ENCODE measurements around the gene DHX9.
A peak's percentile ranks its signal among the peaks of the same experiment; 100 is the strongest.

Gene DHX9

DNA sequence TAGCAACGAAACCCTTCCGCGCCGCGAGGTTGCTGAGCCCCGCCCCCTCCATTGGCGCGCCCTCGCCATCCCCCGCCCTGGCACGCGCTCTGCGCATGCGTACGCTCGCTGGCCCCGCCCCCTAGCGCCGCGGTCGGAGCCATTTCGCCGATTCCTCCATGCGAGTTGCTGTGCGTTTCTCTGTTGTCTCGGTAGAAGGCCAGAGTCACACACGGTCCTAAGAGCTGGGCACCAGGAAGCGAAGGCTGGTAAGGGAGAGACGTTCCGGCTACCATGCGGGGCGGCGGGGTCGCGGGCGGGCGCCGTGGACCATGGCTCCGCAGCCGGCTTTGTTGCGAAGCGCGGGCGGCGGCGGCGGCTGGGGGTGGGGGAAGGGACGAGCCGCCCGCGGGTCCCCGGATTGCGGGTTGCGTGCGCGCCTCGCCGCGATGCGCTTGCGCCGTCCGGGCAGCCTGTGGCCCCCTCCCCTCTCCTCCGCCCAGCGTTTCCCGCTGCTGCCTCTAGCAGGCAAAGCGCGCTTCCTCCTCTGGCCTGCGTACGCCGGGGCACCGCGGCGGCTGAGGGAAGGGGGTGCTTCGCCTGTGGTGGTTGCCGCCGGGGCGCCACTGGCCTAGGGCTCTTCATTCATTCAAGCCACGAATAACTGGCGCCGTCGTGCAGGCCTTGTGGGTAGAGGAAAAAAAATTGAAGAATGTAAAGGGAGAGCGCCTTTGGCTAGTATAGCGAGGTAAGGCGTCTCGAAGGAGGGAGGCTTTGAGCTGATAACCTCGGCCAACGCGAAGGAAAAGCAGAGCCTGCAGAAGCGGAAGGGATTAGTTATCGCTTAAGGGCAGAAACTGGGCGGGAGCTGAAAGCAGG, at the start of gene DHX9:
Gene DHX9, plus strand, starts transcription at position 139 of the 858 bp plus-strand sequence. CDS start 3,220 bp downstream, outside the sequence.
- DNase-seq, result peak; percentile 88

DNA sequence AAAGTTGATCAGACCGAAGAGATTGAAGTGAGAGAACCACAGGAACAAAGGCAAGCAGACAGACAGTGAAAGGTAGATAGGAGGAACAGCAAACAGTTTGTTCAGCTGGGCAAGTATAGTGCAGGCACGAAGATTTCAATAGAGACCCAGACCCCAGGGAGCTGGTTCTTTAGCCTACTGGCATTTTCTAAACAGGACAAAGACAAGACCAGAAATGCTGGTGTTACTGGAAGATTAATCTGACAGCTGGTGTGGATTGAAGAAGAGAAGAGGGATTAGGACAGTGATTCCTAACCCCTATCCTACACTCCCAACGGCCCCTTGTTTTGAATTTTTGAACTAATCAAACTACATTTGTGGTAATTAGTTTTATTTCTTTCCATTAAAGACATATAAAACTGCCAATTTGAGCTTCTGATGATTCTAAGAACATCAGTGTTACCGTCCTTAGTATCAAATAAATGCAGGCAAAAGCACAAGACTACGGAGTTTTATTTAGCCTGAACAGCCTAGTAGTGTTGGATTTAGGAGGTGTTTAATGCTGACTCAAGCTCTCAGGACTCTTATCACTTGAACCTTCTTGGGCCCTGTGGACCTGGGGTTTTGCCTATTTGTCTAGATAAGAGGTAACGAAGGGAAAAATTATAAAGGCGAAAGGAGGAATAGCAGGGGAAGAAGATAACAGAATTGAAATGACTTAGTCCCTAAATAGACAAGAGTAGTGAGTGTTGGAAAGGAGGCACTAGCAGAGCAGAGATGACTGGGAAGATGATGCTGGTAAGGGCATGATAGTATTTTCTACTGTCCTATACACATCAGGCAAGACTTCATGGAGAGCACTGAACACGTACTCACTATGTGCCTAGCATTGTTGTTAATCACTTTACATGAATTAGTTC, 47.6 kb upstream of the DHX9 start:
- no peak for DNase-seq

- no peak for DNase-seq
These were observed 45.1 kb upstream of the DHX9 start for GRCh38 chr1:182794091-182794490.

DNA sequence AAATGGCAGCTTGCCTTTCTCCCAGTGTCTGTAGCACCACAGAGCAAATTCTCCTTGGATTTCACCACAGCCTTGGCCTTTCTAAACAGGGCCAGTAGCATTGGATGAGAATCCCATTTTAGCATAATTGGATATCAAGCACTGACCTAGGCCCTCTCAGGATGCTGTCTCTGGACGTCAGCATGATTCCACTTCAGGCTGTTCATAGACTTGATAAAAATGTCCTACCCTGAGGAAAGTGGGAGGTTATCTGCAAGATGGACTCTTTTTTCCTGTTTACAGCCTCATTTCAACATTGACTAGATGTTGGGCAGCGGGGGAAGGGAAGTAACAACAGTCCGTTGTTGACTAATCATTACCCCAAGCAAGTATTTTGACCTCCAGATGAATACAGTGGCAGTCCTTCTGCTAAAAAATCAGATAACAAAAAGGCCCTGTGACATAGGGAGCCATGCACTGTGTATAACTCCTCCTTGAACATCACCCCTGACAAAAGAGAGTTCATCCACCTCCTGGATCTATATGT, 44.4 kb upstream of the DHX9 start:
- DNase-seq, result no peak

DNA sequence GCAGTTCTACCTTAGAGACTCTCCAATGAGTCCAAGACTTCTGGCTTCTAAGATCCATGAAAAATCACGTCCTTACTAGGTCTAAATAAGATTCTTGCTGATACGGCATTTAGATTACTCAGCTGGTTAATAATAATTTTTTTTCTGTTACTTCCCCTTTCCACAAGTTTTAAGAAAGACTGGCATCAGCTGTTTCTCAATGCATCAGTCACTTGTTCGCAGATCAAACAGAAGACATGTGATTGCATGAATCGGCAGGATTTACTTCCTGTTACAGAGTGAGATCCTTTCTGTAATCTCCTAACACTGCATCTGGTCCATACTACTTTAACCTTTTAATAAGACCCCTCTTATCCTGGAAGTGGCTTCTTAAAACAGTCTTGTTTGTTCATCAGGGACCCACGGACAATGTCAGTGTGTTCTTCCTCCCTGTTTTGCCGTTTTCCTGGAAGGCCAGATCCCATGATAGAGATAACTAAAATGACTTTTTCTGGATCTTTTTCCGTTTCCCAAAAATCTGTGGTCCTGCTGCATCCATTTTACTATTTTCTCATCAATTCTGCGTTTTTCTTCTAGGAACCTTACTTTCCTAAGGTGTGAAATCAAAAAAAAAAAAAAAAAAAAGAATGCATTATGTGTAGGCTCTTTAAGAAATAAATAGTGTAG, 43.5 kb upstream of the DHX9 start:
- DNase-seq, result no peak

- DNase-seq, result no peak
These were observed 36.9 kb upstream of the DHX9 start for GRCh38 chr1:182802006-182802803.

- no peak for DNase-seq
These were observed 35.3 kb upstream of the DHX9 start for GRCh38 chr1:182803846-182804245.

GRCh38 chr1:182806015-182806678, 33.0 kb upstream of the DHX9 start:
- no peak for DNase-seq

DNA sequence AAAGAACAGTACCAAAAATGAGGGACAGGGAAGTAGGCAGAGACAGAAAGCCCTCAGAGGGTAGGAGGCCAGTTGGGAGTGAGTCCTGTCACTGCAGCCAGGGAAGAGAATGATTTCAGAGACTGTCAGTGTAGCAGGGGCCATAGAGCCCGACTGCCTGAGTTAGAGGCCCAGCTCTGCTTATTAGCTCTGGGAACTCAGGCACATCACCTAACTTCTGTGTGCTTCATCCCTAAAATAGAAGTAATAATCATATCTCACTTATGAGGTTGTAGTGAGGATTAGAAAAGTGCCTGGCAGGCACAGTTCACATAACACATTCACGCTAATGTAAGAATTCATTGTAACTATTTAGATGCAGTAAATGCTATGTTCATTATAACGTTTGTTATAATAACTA, 31.2 kb upstream of the DHX9 start:
- no peak for DNase-seq

GRCh38 chr1:182809414-182809957, 29.7 kb upstream of the DHX9 start:
- DNase-seq, result no peak

DNA sequence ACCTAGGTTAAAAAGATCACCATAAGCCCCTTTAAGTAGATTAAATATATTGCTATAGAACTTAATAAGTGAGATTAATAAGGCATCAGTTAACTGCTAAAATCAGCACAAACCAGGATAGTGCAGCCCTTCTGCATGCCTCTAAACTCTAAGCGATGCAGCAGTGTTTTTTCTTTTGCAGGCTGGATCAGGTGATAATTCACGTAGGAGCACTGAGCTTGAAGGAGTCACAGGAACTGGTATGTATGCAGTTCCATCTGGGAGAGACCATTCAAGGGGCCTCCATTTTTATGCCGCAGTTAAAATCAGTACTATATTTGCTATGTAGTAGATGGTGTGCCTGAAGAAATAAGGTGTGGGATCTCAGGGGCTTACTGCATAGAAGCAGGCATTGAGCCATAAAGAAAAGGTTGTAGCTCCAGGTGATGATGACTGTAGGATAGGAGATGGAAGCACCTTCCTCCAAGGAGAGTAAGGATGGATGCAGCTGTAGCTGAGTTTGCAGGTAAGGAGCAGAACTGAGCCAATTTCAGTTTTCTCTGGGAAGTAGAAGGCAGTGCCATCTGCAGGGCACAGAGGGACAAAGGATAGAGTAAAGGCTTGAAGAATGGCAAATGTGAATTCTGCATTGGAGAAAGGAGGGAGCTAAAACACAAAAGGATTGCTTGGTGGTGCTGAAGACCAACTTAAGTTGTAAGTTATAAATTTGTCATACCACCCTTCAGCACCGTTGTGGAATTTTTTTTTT, 27.0 kb upstream of the DHX9 start:
- no peak for DNase-seq

- no peak for DNase-seq
These were observed 22.3 kb upstream of the DHX9 start for GRCh38 chr1:182816863-182817262.

- no peak for DNase-seq
These were observed 21.3 kb upstream of the DHX9 start for GRCh38 chr1:182817802-182818201.

DNA sequence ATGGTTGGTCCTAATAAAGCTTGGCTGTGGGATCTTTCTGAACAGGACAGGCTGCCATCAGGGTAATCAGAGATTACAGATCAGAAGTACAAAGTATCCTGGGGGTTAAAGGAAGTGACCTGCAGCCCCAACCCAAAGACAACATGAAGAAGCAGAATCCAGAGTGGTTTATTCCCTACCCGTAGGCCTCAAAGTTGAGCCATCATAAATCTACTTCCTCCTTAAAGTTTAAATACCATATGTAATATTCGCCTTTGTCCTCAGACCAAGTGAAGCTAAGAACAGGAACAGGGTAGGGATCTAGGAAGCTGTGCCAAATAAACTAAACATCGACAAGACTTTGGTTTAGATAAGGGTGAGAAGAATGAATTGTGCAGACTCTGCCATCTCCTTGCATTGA, 15.9 kb upstream of the DHX9 start:
- no peak for DNase-seq

- no peak for DNase-seq
These were observed 12.3 kb upstream of the DHX9 start for GRCh38 chr1:182826892-182827291.

DNA sequence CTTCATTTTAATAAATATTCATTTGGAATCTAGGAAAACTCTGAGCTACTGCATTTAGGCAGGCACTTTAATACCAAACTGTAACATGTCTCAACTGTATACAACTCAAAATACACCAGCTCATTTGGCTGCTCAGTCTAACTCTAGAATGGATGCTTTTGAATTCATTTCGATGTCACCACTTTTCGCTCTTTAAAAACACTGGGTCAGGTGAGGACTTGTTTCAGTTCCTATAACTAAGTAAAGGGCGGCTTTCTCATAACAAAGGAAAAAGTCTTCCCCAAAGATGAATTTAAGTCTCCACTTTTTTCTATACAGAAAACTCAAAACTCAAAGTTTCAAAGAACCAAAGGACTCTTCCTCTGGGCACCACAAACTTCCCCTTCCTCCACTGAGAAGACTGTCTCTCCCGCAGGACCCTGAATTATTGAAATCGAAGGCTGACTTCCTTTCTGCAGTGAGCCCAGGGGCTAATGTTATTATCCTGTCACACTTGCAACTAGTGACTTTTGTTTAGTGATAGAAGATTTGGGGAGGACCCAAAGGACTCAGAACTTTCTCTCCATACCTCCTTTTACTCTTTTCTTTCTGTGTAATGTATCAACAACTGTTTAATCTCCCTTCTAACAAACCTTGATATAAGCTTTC, 9.7 kb upstream of the DHX9 start:
- DNase-seq, result no peak

DNA sequence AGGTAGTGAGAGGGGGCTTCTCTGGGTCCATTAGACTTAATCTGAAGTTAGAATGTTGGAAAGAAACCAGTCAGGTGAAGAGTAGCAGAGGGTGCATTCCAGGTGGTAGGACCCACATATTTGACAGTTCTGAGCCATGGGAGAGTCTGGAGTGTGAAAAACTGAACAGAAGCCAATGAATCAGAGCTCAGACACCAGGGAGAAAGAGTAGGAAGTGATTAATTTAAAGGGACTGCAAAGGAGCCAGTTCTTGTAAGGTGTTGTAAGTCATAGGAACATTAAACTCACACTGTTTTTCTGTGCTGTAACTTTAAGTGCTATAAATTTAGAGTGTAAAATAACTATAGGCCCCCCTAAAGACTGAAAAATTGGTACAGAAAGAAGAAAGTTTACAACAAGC, 5.9 kb upstream of the DHX9 start:
- no peak for DNase-seq

DNA sequence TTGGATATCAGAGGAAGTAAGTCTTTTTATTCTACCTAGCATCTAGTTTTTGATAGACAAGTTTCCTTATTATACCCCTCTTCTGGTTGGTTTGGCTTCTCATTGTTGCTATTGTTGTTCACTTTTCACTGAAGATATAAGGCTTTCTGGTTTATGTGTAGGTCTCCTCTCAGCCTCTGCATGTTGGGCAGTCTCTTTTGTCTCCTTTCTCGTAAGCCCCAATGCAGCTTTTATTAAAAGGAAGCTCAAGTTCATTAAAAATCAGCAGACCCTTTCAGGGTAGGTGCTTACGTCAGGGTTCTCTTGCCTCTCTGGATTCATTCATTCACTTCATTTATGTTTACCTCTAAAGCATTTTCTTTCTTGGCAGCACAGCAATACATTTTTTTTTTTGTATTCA, 4.8 kb upstream of the DHX9 start:
- DNase-seq, result no peak

DNA sequence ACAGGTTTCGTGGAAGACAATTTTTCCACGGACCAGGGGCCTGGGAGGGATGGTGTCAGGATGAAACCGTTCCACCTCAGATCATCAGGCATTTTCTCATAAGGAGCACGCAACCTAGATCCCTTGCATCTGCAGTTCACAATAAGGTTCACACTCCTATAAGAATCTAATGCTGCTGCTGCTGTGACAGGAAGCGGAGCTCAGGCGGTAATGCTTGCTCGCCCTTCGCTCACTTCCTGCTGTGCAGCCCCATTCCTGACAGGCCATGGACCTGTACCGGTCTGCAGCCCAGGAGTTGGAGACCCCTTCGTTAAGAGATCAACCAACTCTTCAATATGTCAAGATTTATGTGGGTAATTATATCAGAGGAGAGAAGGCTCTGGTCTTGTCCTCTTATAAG, 3.3 kb upstream of the DHX9 start:
- DNase-seq, result no peak

GRCh38 chr1:182841368-182841988, 2.3 kb downstream of the DHX9 start:
- no peak for DNase-seq

Measured in SHP77 (cell line).